Tibial artery (tissue), 4 donors: ENCODE results near the gene GALNT10.

ENCODE experiments used
- DNase-seq, 2 donors: peaks; one replicate each; pipeline ENCODE4 v3.0.0-alpha.2; 2019
- H3K27ac ChIP-seq, 2 donors: fragments of 200-600 bp; sonication (generic) in 1 of 2; 1 replicate in 1 of 2; 2 replicates in 1 of 2; pipeline ENCODE4 v1.5.1; 2018 to 2019; ENCODE audit warnings: mild to moderate bottlenecking in 1 of 2
- H3K27me3 ChIP-seq, 2 donors: fragments of 200-600 bp; sonication (generic) in 1 of 2; one replicate each; pipeline versions ENCODE4 v1.5.1 to v1.6.0; 2016 to 2019
- H3K36me3 ChIP-seq, 3 donors: fragments of 200-600 bp; sonication (generic) in 2 of 3; one replicate each; pipeline ENCODE4 v1.5.1; 2016 to 2019; ENCODE audit warnings: mild to moderate bottlenecking in 2 of 3
- H3K4me1 ChIP-seq, 4 donors: fragments of 200-600 bp; sonication (generic) in 2 of 4; 1 replicate in 3 of 4; 2 replicates in 1 of 4; pipeline ENCODE4 v1.5.1; 2016 to 2019
- H3K4me3 ChIP-seq, 2 donors: fragments of 200-600 bp; sonication (generic) in 1 of 2; 1 replicate in 1 of 2; 2 replicates in 1 of 2; pipeline ENCODE4 v1.5.1; 2018 to 2019; ENCODE audit warnings: mild to moderate bottlenecking in 2 of 2
- H3K9me3 ChIP-seq, 3 donors: fragments of 200-600 bp; sonication (generic) in 1 of 3; one replicate each; pipeline ENCODE4 v1.5.1; 2016 to 2019
- intact Hi-C: fragments of 100-400 bp; cut with DNase I; formaldehyde crosslinking; loops from one replicate; pipeline ENCODE4 v1.15.0; 2023; ENCODE audit warnings: low total_unique reads
- TF ChIP-seq, protein P1 (sequence below), 2 experiments: fragments of 200-600 bp in 1 of 2; fragments of 450-650 bp in 1 of 2; IDR thresholded peaks; one replicate each; pipeline ENCODE4 v1.5.1; 2017 to 2019; ENCODE audit warnings: antibody characterized with exemption in 2 of 2, mild to moderate bottlenecking in 1 of 2, moderate library complexity in 1 of 2

Gene GALNT10

GRCh38 chr5:154410786-154411185, 220.3 kb downstream of the GALNT10 start:
- no peaks in the 10 kb centered on the region for H3K9me3 ChIP-seq
- H3K4me1 ChIP-seq = no peaks in the 10 kb centered on the region
- TF ChIP-seq, protein P1, sequence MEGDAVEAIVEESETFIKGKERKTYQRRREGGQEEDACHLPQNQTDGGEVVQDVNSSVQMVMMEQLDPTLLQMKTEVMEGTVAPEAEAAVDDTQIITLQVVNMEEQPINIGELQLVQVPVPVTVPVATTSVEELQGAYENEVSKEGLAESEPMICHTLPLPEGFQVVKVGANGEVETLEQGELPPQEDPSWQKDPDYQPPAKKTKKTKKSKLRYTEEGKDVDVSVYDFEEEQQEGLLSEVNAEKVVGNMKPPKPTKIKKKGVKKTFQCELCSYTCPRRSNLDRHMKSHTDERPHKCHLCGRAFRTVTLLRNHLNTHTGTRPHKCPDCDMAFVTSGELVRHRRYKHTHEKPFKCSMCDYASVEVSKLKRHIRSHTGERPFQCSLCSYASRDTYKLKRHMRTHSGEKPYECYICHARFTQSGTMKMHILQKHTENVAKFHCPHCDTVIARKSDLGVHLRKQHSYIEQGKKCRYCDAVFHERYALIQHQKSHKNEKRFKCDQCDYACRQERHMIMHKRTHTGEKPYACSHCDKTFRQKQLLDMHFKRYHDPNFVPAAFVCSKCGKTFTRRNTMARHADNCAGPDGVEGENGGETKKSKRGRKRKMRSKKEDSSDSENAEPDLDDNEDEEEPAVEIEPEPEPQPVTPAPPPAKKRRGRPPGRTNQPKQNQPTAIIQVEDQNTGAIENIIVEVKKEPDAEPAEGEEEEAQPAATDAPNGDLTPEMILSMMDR (IDR thresholded peaks at IDR 0.05) = no peak
- intact Hi-C loops = no loop called here
- H3K4me3 ChIP-seq = no peak overlapping the region
- peaks cover 9 to 44% (median 21%) of the 10 kb centered on the region in 3 donors for H3K36me3 ChIP-seq
- H3K27me3 ChIP-seq = no peaks in the 10 kb centered on the region
- DNase-seq = no peak
- H3K27ac ChIP-seq = no peak overlapping the region

DNA sequence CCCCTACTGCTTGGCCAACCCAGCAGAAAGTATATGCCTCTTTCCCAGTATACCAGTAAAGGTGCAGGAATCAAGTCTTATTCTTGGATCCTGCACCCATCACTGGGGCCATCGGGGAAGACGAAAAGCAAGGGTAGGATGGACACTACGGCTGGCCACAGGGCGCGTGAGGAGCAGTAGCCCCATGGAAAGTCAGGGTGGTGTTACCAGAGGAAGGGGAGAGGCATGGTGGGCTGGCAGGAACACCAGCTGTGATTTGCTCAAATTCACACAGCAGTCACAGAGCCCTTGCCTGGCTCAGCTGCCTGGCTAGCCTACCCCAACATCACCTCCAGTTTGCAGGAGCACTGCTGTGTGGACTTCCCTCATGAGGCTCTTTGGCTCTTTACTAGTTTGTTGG, 220.8 kb downstream of the GALNT10 start:
- TF ChIP-seq, protein P1 (IDR thresholded peaks at IDR 0.05) = no peak
- no peak for DNase-seq
- Histone ChIP-seq H3K27me3 (no peaks in the 10 kb centered on the region), H3K27ac (no peak overlapping the region), H3K9me3 (no peaks in the 10 kb centered on the region), H3K4me3 (no peak overlapping the region), H3K36me3 (peaks cover 9 to 49% (median 25%) of the 10 kb centered on the region in 3 donors), H3K4me1 (no peaks in the 10 kb centered on the region)
- intact Hi-C loops = no loop called here

DNA sequence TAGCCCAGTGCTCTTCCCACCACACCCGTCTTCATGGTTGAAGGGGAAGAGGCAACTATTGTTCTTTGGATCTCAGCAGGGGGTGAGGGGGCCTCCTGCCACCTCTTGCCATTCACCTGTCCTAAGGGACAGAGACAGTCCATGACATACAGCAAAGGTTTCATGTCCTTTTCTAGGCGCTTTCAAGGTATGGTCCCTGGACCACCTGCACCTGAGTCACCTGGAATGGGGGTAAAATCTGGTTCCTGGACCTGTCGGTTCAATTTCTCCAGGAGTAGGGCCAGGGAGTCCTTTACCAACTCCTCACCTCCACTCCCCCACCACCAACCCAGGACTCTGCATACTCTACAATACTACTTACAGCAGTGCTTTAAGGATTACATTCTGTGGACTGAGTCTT, 221.8 kb downstream of the GALNT10 start:
- Histone ChIP-seq H3K36me3 (peaks cover 9 to 59% (median 35%) of the 10 kb centered on the region in 3 donors), H3K9me3 (no peaks in the 10 kb centered on the region), H3K4me1 (no peaks in the 10 kb centered on the region), H3K27me3 (no peaks in the 10 kb centered on the region), H3K4me3 (no peak overlapping the region), H3K27ac (no peak overlapping the region)
- TF ChIP-seq, protein P1 (IDR thresholded peaks at IDR 0.05) = no peak
- intact Hi-C loops = no loop called here
- DNase-seq = no peak

DNA sequence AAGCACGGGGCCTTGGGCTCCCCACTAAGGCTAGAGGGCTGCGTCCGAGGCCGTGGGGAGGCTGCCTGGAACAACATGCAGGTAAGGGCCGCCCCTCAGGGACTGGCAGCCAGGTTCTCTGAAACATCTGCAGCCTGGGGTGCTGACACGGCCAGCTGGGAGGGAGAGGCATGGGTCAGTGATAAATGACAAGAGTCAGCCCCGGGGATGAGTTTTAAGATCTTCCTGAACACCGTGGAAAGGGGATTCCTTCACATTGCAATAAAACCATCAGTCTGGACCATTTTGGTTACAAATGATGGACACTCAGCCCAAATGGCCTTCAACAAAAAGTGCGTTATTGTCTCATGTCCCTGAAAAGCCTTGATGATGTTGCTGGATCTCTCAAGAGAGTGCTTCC, 222.4 kb downstream of the GALNT10 start:
- Histone ChIP-seq H3K4me1 (no peaks in the 10 kb centered on the region), H3K4me3 (no peak overlapping the region), H3K27me3 (no peaks in the 10 kb centered on the region), H3K36me3 (peaks cover 9 to 65% (median 41%) of the 10 kb centered on the region in 3 donors), H3K27ac (no peak overlapping the region), H3K9me3 (no peaks in the 10 kb centered on the region)
- intact Hi-C loops = no loop called here
- DNase-seq = no peak
- TF ChIP-seq, protein P1 (IDR thresholded peaks at IDR 0.05) = no peak

- Histone ChIP-seq H3K4me3 (no peak overlapping the region), H3K9me3 (no peaks in the 10 kb centered on the region), H3K27me3 (no peaks in the 10 kb centered on the region), H3K27ac (no peak overlapping the region), H3K36me3 (peaks cover 9 to 72% (median 43%) of the 10 kb centered on the region in 3 donors), H3K4me1 (no peaks in the 10 kb centered on the region)
- intact Hi-C loops = no loop called here
- no peak for DNase-seq
- TF ChIP-seq, protein P1 (IDR thresholded peaks at IDR 0.05) = no peak
These were observed 224.6 kb downstream of the GALNT10 start for GRCh38 chr5:154415114-154415513.

- no peak overlapping the region for H3K27ac ChIP-seq
- H3K4me1 ChIP-seq = no peaks in the 10 kb centered on the region
- H3K36me3 ChIP-seq = peaks cover 0 to 50% (median 23%) of the 10 kb centered on the region in 3 donors
- no peaks in the 10 kb centered on the region for H3K27me3 ChIP-seq
- H3K9me3 ChIP-seq = no peaks in the 10 kb centered on the region
- intact Hi-C loops = no loop called here
- DNase-seq = no peak
- TF ChIP-seq, protein P1 (IDR thresholded peaks at IDR 0.05) = no peak
- H3K4me3 ChIP-seq = no peak overlapping the region
These were observed 227.8 kb downstream of the GALNT10 start for GRCh38 chr5:154418344-154418820.
